ENCODE measurements around the gene WDR7.

The WDR7 gene

GRCh38 chr18:57052759-57053158 lies 401.6 kb downstream of the WDR7 start:
- no peak for DNase-seq

GRCh38 chr18:57054891-57055290 lies 403.7 kb downstream of the WDR7 start:
- no peak for DNase-seq

- no peak for DNase-seq
Observed at GRCh38 chr18:57057890-57058289, 406.7 kb downstream of the WDR7 start.

GRCh38 chr18:57058734-57059133 lies 407.6 kb downstream of the WDR7 start:
- no peak for DNase-seq

- no peak for DNase-seq
Observed at GRCh38 chr18:57059366-57059765, 408.2 kb downstream of the WDR7 start.

- DNase-seq: no peak
Observed at GRCh38 chr18:57060814-57061213, 409.7 kb downstream of the WDR7 start.

- no peak for DNase-seq
Observed at GRCh38 chr18:57062178-57062577, 411.0 kb downstream of the WDR7 start.

GRCh38 chr18:57062844-57063243 lies 411.7 kb downstream of the WDR7 start:
- no peak for DNase-seq

GRCh38 chr18:57063601-57064103 lies 412.5 kb downstream of the WDR7 start:
- no peak for DNase-seq

- DNase-seq: no peak
Observed at GRCh38 chr18:57073501-57074187, 422.5 kb downstream of the WDR7 start.

GRCh38 chr18:57075716-57076400 lies 424.7 kb downstream of the WDR7 start:
- DNase-seq: no peak

- no peak for DNase-seq
Observed at GRCh38 chr18:57077005-57077765, 426.0 kb downstream of the WDR7 start.

- no peak for DNase-seq
Observed at GRCh38 chr18:57077786-57078552, 426.8 kb downstream of the WDR7 start.

- DNase-seq: no peak
Observed at GRCh38 chr18:57078614-57079013, 427.5 kb downstream of the WDR7 start.

- no peak for DNase-seq
Observed at GRCh38 chr18:57080479-57080878, 429.3 kb downstream of the WDR7 start.

GRCh38 chr18:57081899-57082298 lies 430.7 kb downstream of the WDR7 start:
- DNase-seq: no peak

GRCh38 chr18:57083485-57083884 lies 432.3 kb downstream of the WDR7 start:
- DNase-seq: no peak

GRCh38 chr18:57084331-57085271 lies 433.4 kb downstream of the WDR7 start:
- no peak for DNase-seq

GRCh38 chr18:57085371-57085770 lies 434.2 kb downstream of the WDR7 start:
- no peak for DNase-seq

GRCh38 chr18:57086163-57086562 lies 435.0 kb downstream of the WDR7 start:
- no peak for DNase-seq
